Mesendoderm (in vitro differentiated cells): ENCODE results near the gene RADIL.

ENCODE experiments used
- DNase-seq: peaks from one replicate; pipeline ENCODE4 v3.0.0; 2013
- H2AK5ac ChIP-seq: 2 replicates; pipeline ENCODE4 v1.6.1; 2013; ENCODE audit warnings: low read length, inconsistent platforms
- H2BK120ac ChIP-seq: 2 replicates; pipeline ENCODE4 v1.6.1; 2013; ENCODE audit warnings: low read depth, mild to moderate bottlenecking, low read length, moderate library complexity, mixed read lengths
- H2BK15ac ChIP-seq: replicated peaks from 2 replicates; pipeline ENCODE4 v1.6.1; 2013; ENCODE audit warnings: low read depth, mild to moderate bottlenecking, moderate library complexity
- H2BK5ac ChIP-seq: 2 replicates; pipeline ENCODE4 v1.6.1; 2013; ENCODE audit warnings: low read length, inconsistent platforms
- H3K18ac ChIP-seq: 2 replicates; pipeline ENCODE4 v1.6.1; 2013; ENCODE audit warnings: mild to moderate bottlenecking, low read length, mixed read lengths
- H3K23ac ChIP-seq: one replicate; pipeline ENCODE4 v1.6.1; 2013; ENCODE audit warnings: low read length
- H3K27ac ChIP-seq: 2 replicates; pipeline ENCODE4 v1.5.1; 2013; ENCODE audit warnings: low read depth, mild to moderate bottlenecking, inconsistent platforms, low read length, moderate library complexity
- H3K27me3 ChIP-seq: 2 replicates; pipeline ENCODE4 v1.6.1; 2013; ENCODE audit warnings: low read length, control low read depth, mild to moderate bottlenecking, inconsistent platforms; ENCODE audit not compliant: insufficient read depth, poor library complexity
- H3K36me3 ChIP-seq: 2 replicates; pipeline ENCODE4 v1.6.1; 2013; ENCODE audit warnings: low read length, inconsistent platforms; ENCODE audit not compliant: control insufficient read depth, insufficient read depth
- H3K4ac ChIP-seq: one replicate; pipeline ENCODE4 v1.6.1; 2013; ENCODE audit warnings: low read depth, mild to moderate bottlenecking, low read length, moderate library complexity
- H3K4me1 ChIP-seq: 2 replicates; pipeline ENCODE4 v1.6.1; 2013; ENCODE audit warnings: low read depth, low read length, inconsistent platforms; ENCODE audit not compliant: control insufficient read depth
- H3K4me2 ChIP-seq: 2 replicates; pipeline ENCODE4 v1.6.1; 2013; ENCODE audit warnings: low read length
- H3K4me3 ChIP-seq: 2 replicates; pipeline ENCODE4 v1.5.1; 2013; ENCODE audit warnings: mild to moderate bottlenecking, low read length
- H3K56ac ChIP-seq: one replicate; pipeline ENCODE4 v1.6.1; 2013; ENCODE audit warnings: low read length
- H3K79me1 ChIP-seq: 2 replicates; pipeline ENCODE4 v1.6.1; 2013; ENCODE audit warnings: low read length, inconsistent platforms
- H3K79me2 ChIP-seq: 2 replicates; pipeline ENCODE4 v1.6.1; 2013; ENCODE audit warnings: mild to moderate bottlenecking, low read length; ENCODE audit not compliant: control insufficient read depth, insufficient read depth
- H3K9ac ChIP-seq: 2 replicates; pipeline ENCODE4 v1.6.1; 2013; ENCODE audit warnings: low read length, inconsistent platforms
- H4K5ac ChIP-seq: one replicate; pipeline ENCODE4 v1.6.1; 2013; ENCODE audit warnings: low read length
- H4K8ac ChIP-seq: one replicate; pipeline ENCODE4 v1.6.1; 2013; ENCODE audit warnings: low read depth, mild to moderate bottlenecking, control low read depth, low read length, moderate library complexity
- WGBS: extraction: QIAGEN DNeasy Blood & Tissue Kit; methylation state at CpG from one replicate; pipeline ENCODE4 v1.1.7; 2013; ENCODE audit warnings: low lambda C conversion rate, missing lambda C conversion rate; ENCODE audit not compliant: insufficient coverage; ENCODE audit errors: extremely low coverage; 5-methylcytosine and 5-hydroxymethylcytosine counted together

Gene RADIL

DNA sequence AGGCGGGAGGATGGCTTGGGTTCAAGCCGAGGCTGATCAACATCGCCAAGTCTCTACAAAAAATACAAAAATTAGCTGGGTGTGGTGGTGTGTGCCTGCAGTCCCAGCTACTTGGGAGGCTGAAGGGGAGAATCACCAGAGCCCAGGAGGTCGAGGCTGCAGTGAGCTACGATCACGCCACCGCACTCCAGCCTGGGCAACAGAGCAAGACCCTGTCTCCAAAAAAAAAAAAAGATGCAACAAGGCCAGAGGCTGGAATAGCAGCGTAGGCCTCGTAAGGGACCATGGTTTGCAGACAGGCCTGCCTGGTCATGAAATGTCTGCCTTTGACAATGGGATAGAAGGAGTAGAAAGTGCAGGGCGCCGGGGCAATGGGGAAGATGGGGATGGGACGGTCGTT lies 41.7 kb downstream of the RADIL start:
- Histone ChIP-seq H3K4me1 (no peaks in the 10 kb centered on the region), H2BK15ac (no peak overlapping the region), H3K18ac (no peak overlapping the region), H3K4ac (no peak overlapping the region), H4K8ac (no peak overlapping the region), H3K56ac (no peak overlapping the region), H2AK5ac (no peak overlapping the region), H3K79me2 (no peaks in the 10 kb centered on the region), H3K79me1 (peaks cover 2% of the 10 kb centered on the region), H3K27me3 (no peaks in the 10 kb centered on the region), H3K9ac (no peak overlapping the region), H4K5ac (no peak overlapping the region), H2BK5ac (no peak overlapping the region), H3K23ac (no peak overlapping the region), H3K36me3 (no peaks in the 10 kb centered on the region), H2BK120ac (no peak overlapping the region), H3K4me2 (no peak overlapping the region), H3K27ac (no peak overlapping the region), H3K4me3 (no peak overlapping the region)
- DNase-seq, result no peak
- WGBS, result no CpG with 5 or more reads among the region's 13 CpGs

DNA sequence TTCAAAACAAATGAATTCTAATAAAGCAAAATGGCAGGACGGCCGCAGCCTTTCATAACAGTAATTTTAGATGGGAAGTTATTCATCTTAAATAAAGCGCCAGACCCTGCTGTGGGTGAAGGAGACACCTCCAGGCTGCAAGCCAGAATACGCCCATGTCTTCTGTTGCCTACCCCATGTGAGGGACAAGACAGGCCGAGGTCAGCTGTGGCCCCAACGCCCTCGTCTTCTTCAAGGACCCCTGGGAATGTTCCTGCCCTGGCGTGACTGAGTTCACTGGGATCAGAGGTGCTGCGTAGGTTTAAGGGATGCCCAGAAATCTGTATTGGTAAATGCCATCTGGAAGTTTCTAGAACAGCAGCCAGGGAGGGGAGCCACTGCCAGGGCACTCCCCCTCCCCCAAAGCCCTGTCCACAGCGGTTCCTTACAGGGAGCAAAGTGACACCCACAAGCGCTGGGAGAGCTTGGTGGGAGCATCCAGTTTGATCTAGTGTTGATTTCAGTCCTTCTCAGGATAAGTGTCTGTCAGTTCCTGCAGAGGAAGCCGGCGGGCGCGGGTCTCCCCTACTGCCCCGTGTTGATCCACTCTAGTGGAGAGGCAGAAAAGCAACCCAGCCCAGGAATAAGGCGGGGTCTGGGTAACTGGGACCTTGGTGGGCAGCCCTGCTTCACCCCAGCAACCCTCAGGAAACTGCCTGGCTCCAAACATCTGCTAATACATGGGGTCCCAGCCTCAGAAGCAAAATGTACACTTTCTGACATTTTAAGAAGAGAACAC lies 42.3 kb downstream of the RADIL start:
- H3K18ac ChIP-seq, result no peak overlapping the region
- no peak overlapping the region for H4K5ac ChIP-seq
- H3K79me2 ChIP-seq, result no peaks in the 10 kb centered on the region
- peaks cover 2% of the 10 kb centered on the region for H3K79me1 ChIP-seq
- no CpG with 5 or more reads among the region's 17 CpGs for WGBS
- no peak overlapping the region for H2AK5ac ChIP-seq
- no peaks in the 10 kb centered on the region for H3K36me3 ChIP-seq
- H3K9ac ChIP-seq, result no peak overlapping the region
- H2BK120ac ChIP-seq, result no peak overlapping the region
- no peaks in the 10 kb centered on the region for H3K4me1 ChIP-seq
- H3K4me2 ChIP-seq, result no peak overlapping the region
- no peak for DNase-seq
- no peak overlapping the region for H4K8ac ChIP-seq
- no peak overlapping the region for H3K56ac ChIP-seq
- no peaks in the 10 kb centered on the region for H3K27me3 ChIP-seq
- no peak overlapping the region for H2BK15ac ChIP-seq
- H3K4ac ChIP-seq, result no peak overlapping the region
- H2BK5ac ChIP-seq, result no peak overlapping the region
- H3K23ac ChIP-seq, result no peak overlapping the region
- no peak overlapping the region for H3K4me3 ChIP-seq
- H3K27ac ChIP-seq, result no peak overlapping the region

DNA sequence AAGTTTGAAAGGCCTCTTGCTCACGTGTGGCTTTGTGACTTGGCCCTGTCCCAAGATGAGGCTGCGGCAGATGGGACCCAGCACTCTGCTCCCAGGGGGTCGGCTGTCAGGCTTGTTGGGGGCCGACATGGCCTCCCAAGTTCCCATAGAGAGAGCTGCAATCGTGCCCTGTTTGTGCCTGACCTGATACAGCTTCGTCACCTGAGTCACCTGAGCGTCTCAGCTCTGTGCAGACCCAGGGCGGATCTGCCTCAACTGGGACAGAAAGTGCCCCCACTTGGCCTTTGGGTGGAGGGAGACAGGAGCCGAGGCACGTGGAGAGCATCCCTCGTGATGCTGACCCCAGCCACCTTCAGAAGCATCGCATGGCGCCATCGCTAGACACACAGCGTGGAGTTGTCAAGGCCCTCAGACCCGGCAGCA lies 43.4 kb downstream of the RADIL start:
- Histone ChIP-seq H3K23ac (no peak overlapping the region), H4K8ac (no peak overlapping the region), H3K36me3 (no peaks in the 10 kb centered on the region), H3K18ac (no peak overlapping the region), H3K56ac (no peak overlapping the region), H2BK120ac (no peak overlapping the region), H2AK5ac (no peak overlapping the region), H2BK5ac (no peak overlapping the region), H2BK15ac (no peak overlapping the region), H3K9ac (no peak overlapping the region), H3K4me2 (no peak overlapping the region), H3K79me2 (no peaks in the 10 kb centered on the region), H3K27me3 (no peaks in the 10 kb centered on the region), H4K5ac (no peak overlapping the region), H3K79me1 (peaks cover 2% of the 10 kb centered on the region), H3K4me3 (no peak overlapping the region), H3K4me1 (no peaks in the 10 kb centered on the region), H3K4ac (no peak overlapping the region), H3K27ac (no peak overlapping the region)
- no CpG with 5 or more reads among the region's 16 CpGs for WGBS
- DNase-seq, result no peak

DNA sequence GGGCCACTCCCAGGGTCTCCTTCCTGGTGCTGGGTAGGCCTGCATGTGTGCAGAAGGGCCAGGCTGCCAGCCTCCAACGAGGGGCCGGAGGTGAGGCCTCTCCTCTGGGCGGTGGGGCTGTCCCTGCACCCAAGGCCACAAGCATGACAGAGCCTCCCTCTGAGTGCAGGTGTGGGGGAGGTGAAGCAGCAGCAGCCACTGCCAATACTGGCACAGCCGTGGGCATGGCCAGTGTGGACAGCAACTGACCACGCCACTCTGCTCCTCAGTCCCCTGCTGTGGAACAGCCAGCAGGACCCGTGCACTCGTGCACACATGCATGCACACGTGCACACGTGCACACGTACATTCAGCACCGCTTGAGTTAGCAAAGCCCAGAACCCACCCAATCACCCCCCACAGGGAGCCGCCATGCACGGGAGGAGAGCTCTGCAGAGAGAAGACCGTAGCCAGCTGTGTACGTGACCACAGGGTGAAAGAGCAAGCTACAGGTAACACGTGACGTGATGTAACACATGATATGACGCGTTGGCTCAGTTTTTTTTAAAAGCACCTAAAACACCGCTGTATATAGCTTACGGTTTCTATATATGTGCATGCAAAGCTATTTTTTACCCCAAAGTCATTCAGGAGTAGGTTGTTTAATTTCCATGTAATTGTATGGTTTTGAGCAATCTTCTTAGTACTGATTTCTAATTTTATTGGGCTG lies 44.7 kb downstream of the RADIL start:
- Histone ChIP-seq H3K4ac (no peak overlapping the region), H3K36me3 (no peaks in the 10 kb centered on the region), H3K56ac (no peak overlapping the region), H2BK120ac (no peak overlapping the region), H3K4me3 (no peak overlapping the region), H3K27me3 (no peaks in the 10 kb centered on the region), H3K79me2 (no peaks in the 10 kb centered on the region), H3K4me1 (no peaks in the 10 kb centered on the region), H3K23ac (no peak overlapping the region), H4K5ac (no peak overlapping the region), H4K8ac (no peak overlapping the region), H3K79me1 (peaks cover 2% of the 10 kb centered on the region), H2AK5ac (no peak overlapping the region), H3K4me2 (no peak overlapping the region), H2BK5ac (no peak overlapping the region), H3K9ac (no peak overlapping the region), H3K27ac (no peak overlapping the region), H3K18ac (no peak overlapping the region), H2BK15ac (no peak overlapping the region)
- no CpG with 5 or more reads among the region's 21 CpGs for WGBS
- DNase-seq, result no peak

DNA sequence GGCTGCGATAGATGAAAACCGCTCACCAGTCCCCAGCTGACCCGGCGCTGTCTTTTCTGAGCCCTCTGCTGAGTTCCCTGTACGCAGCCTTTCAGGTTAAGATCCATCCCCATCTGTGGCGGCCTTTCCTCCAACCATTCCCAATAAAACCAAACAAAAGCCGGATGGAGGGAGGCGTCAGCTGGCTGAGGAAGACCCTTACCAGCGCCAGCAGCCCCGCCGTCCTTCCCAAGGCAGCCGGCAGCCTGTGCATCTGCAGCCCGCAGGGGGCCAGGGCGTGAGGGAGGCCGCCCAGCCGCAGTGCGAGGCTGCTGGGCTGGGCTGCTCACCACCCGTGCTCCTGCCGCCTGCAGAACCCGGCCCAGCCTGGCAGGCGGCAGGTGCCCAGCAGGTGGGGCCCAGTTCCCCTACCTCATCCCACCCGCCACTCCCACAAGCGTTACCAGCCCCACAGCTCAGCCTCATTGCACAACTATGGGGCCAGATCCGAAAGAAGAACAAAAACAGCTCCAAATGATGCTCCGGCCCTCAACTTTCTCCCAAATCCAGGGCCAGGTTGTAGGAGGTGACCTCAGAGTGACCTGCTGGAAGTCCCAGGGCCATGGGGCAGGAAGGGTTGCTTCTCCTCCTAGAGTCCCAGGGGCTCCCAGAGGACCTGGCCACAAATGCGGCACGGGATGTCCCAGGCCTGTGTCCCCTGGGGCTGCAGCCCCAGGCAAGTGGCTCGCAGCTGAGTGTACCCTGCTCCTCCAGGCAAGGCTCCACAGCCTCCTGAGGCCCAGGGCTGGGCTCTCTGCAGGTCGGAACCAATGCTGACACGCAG lies 45.5 kb downstream of the RADIL start:
- DNase-seq, result peak; percentile 6
- H3K79me2 ChIP-seq, result no peaks in the 10 kb centered on the region
- no peaks in the 10 kb centered on the region for H3K4me1 ChIP-seq
- no peak overlapping the region for H3K18ac ChIP-seq
- no peaks in the 10 kb centered on the region for H3K27me3 ChIP-seq
- H3K27ac ChIP-seq, result no peak overlapping the region
- H2BK15ac ChIP-seq, result no peak overlapping the region
- H3K56ac ChIP-seq, result no peak overlapping the region
- no CpG with 5 or more reads among the region's 30 CpGs for WGBS
- H3K79me1 ChIP-seq, result peaks cover 2% of the 10 kb centered on the region
- H2BK120ac ChIP-seq, result no peak overlapping the region
- no peak overlapping the region for H4K5ac ChIP-seq
- H2AK5ac ChIP-seq, result no peak overlapping the region
- no peaks in the 10 kb centered on the region for H3K36me3 ChIP-seq
- H2BK5ac ChIP-seq, result no peak overlapping the region
- H4K8ac ChIP-seq, result no peak overlapping the region
- H3K4me3 ChIP-seq, result no peak overlapping the region
- H3K23ac ChIP-seq, result no peak overlapping the region
- H3K4ac ChIP-seq, result no peak overlapping the region
- no peak overlapping the region for H3K9ac ChIP-seq
- H3K4me2 ChIP-seq, result no peak overlapping the region
